A673 (cell line): ENCODE results near the gene KCNJ9. TPM values are rescaled to one million over a fixed set of nuclear protein-coding genes. Genes with fewer than 3 reads are reported as not detected.

Experiments used
- BruUV-seq: library from RNA; stranded (reverse); fragments of 400-500 nt; replicated peaks from 2 replicates; lab custom pipeline; 2021; lab: Mats Ljungman, UMichigan
- CTCF ChIA-PET: fragments of 300-600 bp; sonication (Branson Sonifier 250); formaldehyde crosslinking; loops from one replicate; lab custom pipeline; 2022; ENCODE audit warnings: antibody characterized with exemption; lab: Charles Lee
- POLR2A ChIA-PET: fragments of 300-600 bp; sonication (Branson Sonifier 250); formaldehyde crosslinking; loops from one replicate; lab custom pipeline; 2022; ENCODE audit warnings: antibody characterized with exemption; ENCODE audit not compliant: low non-redundant PET; lab: Charles Lee
- DNase-seq: peaks from one replicate; pipeline ENCODE4 v3.0.0-alpha.2; 2015; ENCODE audit warnings: low spot score
- H3K27ac ChIP-seq: fragments of 200-600 bp; sonication (generic); 2 replicates; pipeline ENCODE4 v1.5.1; 2016; ENCODE audit warnings: mixed run types, low read depth, mild to moderate bottlenecking, mixed read lengths, antibody characterized with exemption, low read length; ENCODE audit not compliant: poor library complexity, severe bottlenecking
- H3K27me3 ChIP-seq: fragments of 200-600 bp; sonication (generic); replicated peaks from 2 replicates; pipeline ENCODE4 v1.6.1; 2017; ENCODE audit warnings: mixed run types, low read depth, mild to moderate bottlenecking, mixed read lengths, antibody characterized with exemption, low read length; ENCODE audit not compliant: insufficient read depth, poor library complexity
- H3K36me3 ChIP-seq: fragments of 200-600 bp; sonication (generic); 2 replicates; pipeline ENCODE4 v1.6.1; 2016; ENCODE audit warnings: mixed run types, mild to moderate bottlenecking, mixed read lengths, antibody characterized with exemption, low read length; ENCODE audit not compliant: insufficient read depth, poor library complexity, severe bottlenecking
- H3K4me1 ChIP-seq: fragments of 200-600 bp; sonication (generic); 2 replicates; pipeline ENCODE4 v1.6.1; 2017; ENCODE audit warnings: mixed run types, mild to moderate bottlenecking, mixed read lengths, antibody characterized with exemption, low read length; ENCODE audit not compliant: insufficient read depth, poor library complexity, severe bottlenecking
- H3K4me3 ChIP-seq: fragments of 200-600 bp; sonication (generic); 2 replicates; pipeline ENCODE4 v1.5.1; 2016; ENCODE audit warnings: low read depth, mixed run types, mild to moderate bottlenecking, mixed read lengths, low read length; ENCODE audit not compliant: poor library complexity, severe bottlenecking
- H3K9me3 ChIP-seq: fragments of 200-600 bp; sonication (generic); 2 replicates; pipeline ENCODE4 v1.6.1; 2016; ENCODE audit warnings: mixed run types, low read depth, mild to moderate bottlenecking, mixed read lengths, antibody characterized with exemption, low read length; ENCODE audit not compliant: poor library complexity, severe bottlenecking
- CTCF ChIP-seq: fragments of 300-800, 200-600 bp; sonication (generic); conservative IDR thresholded peaks from 2 replicates; pipeline ENCODE4 v1.5.1; 2017; ENCODE audit warnings: low read depth, mild to moderate bottlenecking, antibody characterized with exemption, low read length, moderate library complexity, mixed read lengths
- EZH2 ChIP-seq: fragments of 200-600 bp; sonication (generic); IDR thresholded peaks from 2 replicates; pipeline ENCODE4 v1.6.1; 2017; ENCODE audit warnings: borderline replicate concordance, low read depth, mild to moderate bottlenecking, mixed read lengths, antibody characterized with exemption, low read length; ENCODE audit not compliant: poor library complexity, severe bottlenecking
- intact Hi-C: fragments of 100-400 bp; cut with micrococcal nuclease; formaldehyde crosslinking; loops from one replicate; pipeline ENCODE4 v1.10.0; 2022; ENCODE audit not compliant: unreplicated experiment
- total RNA-seq: library from RNA; stranded (reverse); gene quantifications from 2 replicates; pipeline ENCODE4 v1.2.3, GENCODE V29; 2021

KCNJ9 gene
- total RNA-seq, 1 experiment from 2014 or later, result not detected

GRCh38 chr1:160136926-160137200 is 55.5 kb downstream of the KCNJ9 start:
- no TSS peak for BruUV-seq
- no peaks in the 10 kb centered on the region for H3K27me3 ChIP-seq
- H3K4me1 ChIP-seq, result no peaks in the 10 kb centered on the region
- H3K9me3 ChIP-seq, result no peaks in the 10 kb centered on the region
- CTCF ChIA-PET, result no interaction called here
- DNase-seq, result no peak
- POLR2A ChIA-PET, result interaction anchor here (0.5 kb wide), 1 partner anchor 30 kb away, joined by 3 read pairs; no protein-coding TSS in a partner anchor
- no peak overlapping the region for H3K4me3 ChIP-seq
- TF ChIP-seq EZH2 (no peak), CTCF (no peak)
- intact Hi-C loops, result no loop called here
- no peaks in the 10 kb centered on the region for H3K36me3 ChIP-seq
- H3K27ac ChIP-seq, result no peak overlapping the region

GRCh38 chr1:160137216-160137862 is 56.0 kb downstream of the KCNJ9 start:
- BruUV-seq, result no TSS peak
- no peaks in the 10 kb centered on the region for H3K36me3 ChIP-seq
- no peak for DNase-seq
- H3K4me1 ChIP-seq, result no peaks in the 10 kb centered on the region
- H3K27ac ChIP-seq, result no peak overlapping the region
- CTCF ChIA-PET, result no interaction called here
- H3K4me3 ChIP-seq, result no peak overlapping the region
- TF ChIP-seq CTCF (no peak), EZH2 (no peak)
- no peaks in the 10 kb centered on the region for H3K9me3 ChIP-seq
- POLR2A ChIA-PET, result interaction anchor here (0.5 kb wide), 1 partner anchor 30 kb away, joined by 3 read pairs; no protein-coding TSS in a partner anchor
- intact Hi-C loops, result no loop called here
- peaks cover 3% of the 10 kb centered on the region for H3K27me3 ChIP-seq

- intact Hi-C loops, result no loop called here
- Histone ChIP-seq H3K4me3 (no peak overlapping the region), H3K9me3 (no peaks in the 10 kb centered on the region), H3K27me3 (peaks cover 3% of the 10 kb centered on the region), H3K36me3 (no peaks in the 10 kb centered on the region), H3K27ac (no peak overlapping the region), H3K4me1 (no peaks in the 10 kb centered on the region)
- DNase-seq, result no peak
- BruUV-seq, result no TSS peak
- CTCF ChIA-PET, result no interaction called here
- POLR2A ChIA-PET, result no interaction called here
- TF ChIP-seq EZH2 (no peak), CTCF (no peak)
Observed at GRCh38 chr1:160139840-160140239, 58.5 kb downstream of the KCNJ9 start.

Other genes starting within 250 kb of the KCNJ9 start
- gene VSIG8, start 218.9 kb upstream of the KCNJ9 start, total RNA-seq, result not detected in 2 replicates
- 1.5 and 3.6 TPM in 2 replicates for gene CFAP45, start 181.4 kb upstream of the KCNJ9 start, total RNA-seq
- gene TAGLN2, start 156.0 kb upstream of the KCNJ9 start, total RNA-seq, result 155 and 198 TPM in 2 replicates
- gene IGSF9, start 135.9 kb upstream of the KCNJ9 start, total RNA-seq, result 6.5 and 7.1 TPM in 2 replicates
- not detected in 2 replicates for gene SLAMF9, start 127.3 kb upstream of the KCNJ9 start, total RNA-seq
- 4.6 and 5.3 TPM in 2 replicates for gene PIGM, start 49.5 kb upstream of the KCNJ9 start, total RNA-seq
- not detected in 2 replicates for gene KCNJ10, start 11.4 kb upstream of the KCNJ9 start, total RNA-seq
- gene IGSF8, start 17.1 kb downstream of the KCNJ9 start, total RNA-seq, result 14.0 and 18.1 TPM in 2 replicates
- gene ATP1A2, start 34.2 kb downstream of the KCNJ9 start, total RNA-seq, result not detected in 2 replicates
- gene ATP1A4, start 70.1 kb downstream of the KCNJ9 start, total RNA-seq, result not detected in 2 replicates
- not detected in 2 replicates for gene CASQ1, start 109.0 kb downstream of the KCNJ9 start, total RNA-seq
- gene PEA15, start 123.8 kb downstream of the KCNJ9 start, total RNA-seq, result 69.6 and 87.7 TPM in 2 replicates
- 108 and 115 TPM in 2 replicates for gene DCAF8, start 181.0 kb downstream of the KCNJ9 start, total RNA-seq
- 67.0 and 69.1 TPM in 2 replicates for gene PEX19, start 203.6 kb downstream of the KCNJ9 start, total RNA-seq